ENCODE results near the gene ATP1A1. TPM values are rescaled to one million over a fixed set of nuclear protein-coding genes. Genes with fewer than 3 reads are reported as not detected.

Gene ATP1A1
- total RNA-seq, 1 experiment from 2014 or later: 484 TPM

DNA sequence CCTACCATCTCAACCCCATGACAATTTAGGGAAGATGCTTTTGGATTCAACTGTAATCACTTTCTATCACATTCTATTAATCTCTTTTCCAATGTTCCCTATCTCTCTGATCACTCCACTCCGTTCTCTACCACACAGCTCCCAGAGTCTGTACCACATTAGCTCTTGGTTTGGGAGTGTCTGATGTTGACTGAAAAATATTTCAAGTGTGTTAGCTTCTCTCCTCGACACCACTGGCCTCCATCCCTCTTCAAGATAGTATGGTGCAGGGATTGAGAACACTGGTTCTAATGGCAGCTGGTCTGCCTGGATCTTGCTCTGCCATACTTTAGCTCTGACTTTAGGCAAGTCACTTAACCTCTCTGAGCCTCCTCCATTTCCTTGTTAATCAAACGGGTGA lies 39.9 kb downstream of the ATP1A1 start:
- no peaks in the 10 kb centered on the region for H3K9me3 Mint-ChIP-seq (ENCODE audit: low read depth, unreplicated experiment)
- no peak for DNase-seq
- TF ChIP-seq, protein P1, sequence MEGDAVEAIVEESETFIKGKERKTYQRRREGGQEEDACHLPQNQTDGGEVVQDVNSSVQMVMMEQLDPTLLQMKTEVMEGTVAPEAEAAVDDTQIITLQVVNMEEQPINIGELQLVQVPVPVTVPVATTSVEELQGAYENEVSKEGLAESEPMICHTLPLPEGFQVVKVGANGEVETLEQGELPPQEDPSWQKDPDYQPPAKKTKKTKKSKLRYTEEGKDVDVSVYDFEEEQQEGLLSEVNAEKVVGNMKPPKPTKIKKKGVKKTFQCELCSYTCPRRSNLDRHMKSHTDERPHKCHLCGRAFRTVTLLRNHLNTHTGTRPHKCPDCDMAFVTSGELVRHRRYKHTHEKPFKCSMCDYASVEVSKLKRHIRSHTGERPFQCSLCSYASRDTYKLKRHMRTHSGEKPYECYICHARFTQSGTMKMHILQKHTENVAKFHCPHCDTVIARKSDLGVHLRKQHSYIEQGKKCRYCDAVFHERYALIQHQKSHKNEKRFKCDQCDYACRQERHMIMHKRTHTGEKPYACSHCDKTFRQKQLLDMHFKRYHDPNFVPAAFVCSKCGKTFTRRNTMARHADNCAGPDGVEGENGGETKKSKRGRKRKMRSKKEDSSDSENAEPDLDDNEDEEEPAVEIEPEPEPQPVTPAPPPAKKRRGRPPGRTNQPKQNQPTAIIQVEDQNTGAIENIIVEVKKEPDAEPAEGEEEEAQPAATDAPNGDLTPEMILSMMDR (IDR thresholded peaks at IDR 0.05; ENCODE audit: unreplicated experiment): no peak
- no TSS peak for BruUV-seq (replicated peaks)
- H3K36me3 Mint-ChIP-seq (ENCODE audit: insufficient read depth, unreplicated experiment): peaks cover 26% of the 10 kb centered on the region
- no peaks in the 10 kb centered on the region for H3K27me3 Mint-ChIP-seq (ENCODE audit: unreplicated experiment)
- no peak overlapping the region for H3K27ac Mint-ChIP-seq (ENCODE audit: unreplicated experiment)
- H3K4me1 Mint-ChIP-seq (ENCODE audit: low read depth, unreplicated experiment): peaks cover 8% of the 10 kb centered on the region
- intact Hi-C loops (cut with micrococcal nuclease; ENCODE audit: unreplicated experiment): no loop called here
- no peak overlapping the region for H3K4me3 Mint-ChIP-seq (ENCODE audit: low read depth, unreplicated experiment)
- CTCF ChIA-PET: no interaction called here

DNA sequence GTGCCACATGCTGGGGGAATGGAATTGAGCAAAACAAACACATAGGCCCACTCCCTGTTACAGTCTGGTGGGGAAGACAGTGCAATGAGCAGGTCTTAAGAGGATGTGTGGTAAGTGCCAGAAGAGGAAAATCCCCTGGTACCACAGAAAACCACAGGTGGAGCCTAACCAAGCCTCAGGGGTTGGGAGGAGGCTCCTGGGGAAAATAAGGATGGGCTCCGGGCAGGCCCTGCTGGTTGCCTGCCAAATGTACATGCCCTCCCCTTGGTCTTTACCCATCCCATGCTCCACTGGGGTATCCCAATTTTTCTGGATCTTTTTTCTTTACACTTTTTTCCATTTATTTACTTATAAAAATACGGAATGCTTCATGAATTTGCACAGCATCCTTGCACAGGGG lies 40.4 kb downstream of the ATP1A1 start:
- Mint-ChIP-seq H3K4me3 (ENCODE audit: low read depth, unreplicated experiment) (no peak overlapping the region), H3K9me3 (ENCODE audit: low read depth, unreplicated experiment) (no peaks in the 10 kb centered on the region), H3K36me3 (ENCODE audit: insufficient read depth, unreplicated experiment) (peaks cover 26% of the 10 kb centered on the region), H3K4me1 (ENCODE audit: low read depth, unreplicated experiment) (peaks cover 2% of the 10 kb centered on the region), H3K27me3 (ENCODE audit: unreplicated experiment) (no peaks in the 10 kb centered on the region), H3K27ac (ENCODE audit: unreplicated experiment) (no peak overlapping the region)
- intact Hi-C loops (cut with micrococcal nuclease; ENCODE audit: unreplicated experiment): no loop called here
- TF ChIP-seq, protein P1 (IDR thresholded peaks at IDR 0.05; ENCODE audit: unreplicated experiment): no peak
- no peak for DNase-seq
- BruUV-seq (replicated peaks): no TSS peak
- CTCF ChIA-PET: no interaction called here

DNA sequence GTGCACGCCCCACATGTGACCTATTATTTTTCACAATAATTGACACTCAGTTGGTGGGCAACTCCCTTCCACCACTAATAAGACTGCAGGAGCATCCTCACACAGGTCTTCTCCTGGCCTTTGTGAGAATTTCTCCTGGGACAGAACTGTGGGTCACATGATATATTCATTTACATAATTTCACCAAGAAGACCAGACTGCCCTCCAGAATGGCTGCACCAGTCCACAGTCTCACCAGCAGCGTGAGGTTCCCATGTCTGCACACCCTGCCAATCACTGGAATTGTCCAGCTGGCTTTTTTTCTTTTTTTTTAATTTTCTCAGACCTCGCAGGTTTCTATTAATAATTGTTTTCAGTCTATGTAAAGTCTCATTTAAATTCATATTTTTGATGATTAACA lies 41.3 kb downstream of the ATP1A1 start:
- DNase-seq: no peak
- Mint-ChIP-seq H3K27ac (ENCODE audit: unreplicated experiment) (no peak overlapping the region), H3K36me3 (ENCODE audit: insufficient read depth, unreplicated experiment) (peaks cover 26% of the 10 kb centered on the region), H3K4me1 (ENCODE audit: low read depth, unreplicated experiment) (no peaks in the 10 kb centered on the region), H3K9me3 (ENCODE audit: low read depth, unreplicated experiment) (no peaks in the 10 kb centered on the region), H3K4me3 (ENCODE audit: low read depth, unreplicated experiment) (no peak overlapping the region), H3K27me3 (ENCODE audit: unreplicated experiment) (no peaks in the 10 kb centered on the region)
- intact Hi-C loops (cut with micrococcal nuclease; ENCODE audit: unreplicated experiment): no loop called here
- CTCF ChIA-PET: no interaction called here
- TF ChIP-seq, protein P1 (IDR thresholded peaks at IDR 0.05; ENCODE audit: unreplicated experiment): no peak
- BruUV-seq (replicated peaks): no TSS peak

DNA sequence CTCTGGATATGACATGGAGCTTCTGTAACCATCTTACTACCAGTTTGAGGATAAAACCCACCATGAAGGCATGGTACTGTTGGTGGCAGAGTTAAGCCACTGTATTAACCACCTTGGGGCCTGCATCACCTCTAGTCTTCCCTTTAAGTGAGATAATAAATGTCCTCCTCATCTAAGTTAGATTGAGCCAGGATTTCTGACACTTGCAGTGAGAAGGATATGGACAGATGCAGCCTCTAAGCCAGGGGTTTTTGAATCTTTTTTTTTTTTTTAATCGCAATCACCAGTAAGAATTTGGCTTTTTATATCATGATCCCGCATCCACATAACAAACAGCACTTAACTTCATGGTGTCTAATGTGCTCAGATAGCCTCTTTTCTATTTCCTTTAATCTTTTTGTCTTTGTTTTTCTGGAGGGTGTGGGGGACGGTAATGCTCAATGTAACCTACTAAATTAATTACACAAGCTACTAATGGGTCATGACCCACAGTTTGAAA lies 42.2 kb downstream of the ATP1A1 start:
- Mint-ChIP-seq H3K4me1 (ENCODE audit: low read depth, unreplicated experiment) (no peaks in the 10 kb centered on the region), H3K9me3 (ENCODE audit: low read depth, unreplicated experiment) (no peaks in the 10 kb centered on the region), H3K4me3 (ENCODE audit: low read depth, unreplicated experiment) (no peak overlapping the region), H3K27me3 (ENCODE audit: unreplicated experiment) (no peaks in the 10 kb centered on the region), H3K36me3 (ENCODE audit: insufficient read depth, unreplicated experiment) (peaks cover 26% of the 10 kb centered on the region), H3K27ac (ENCODE audit: unreplicated experiment) (no peak overlapping the region)
- CTCF ChIA-PET: no interaction called here
- DNase-seq: no peak
- BruUV-seq (replicated peaks): no TSS peak
- intact Hi-C loops (cut with micrococcal nuclease; ENCODE audit: unreplicated experiment): loop anchor here (5.0 kb wide), 2 partner anchors 57 to 72 kb away; no protein-coding TSS in a partner anchor
- TF ChIP-seq, protein P1 (IDR thresholded peaks at IDR 0.05; ENCODE audit: unreplicated experiment): no peak

Data from Calu3 (cell line).